NCI-H524 (cell line): ENCODE measurements around the gene IGLL1.
"Not testable (repeated sequence)": the region's sequence is repeated elsewhere in the genome, so short reads cannot be mapped to it uniquely, and the experiment has no call there.

Experiments used
- DNase-seq, 2 experiments: peaks; one replicate each; lab custom pipeline; 2025; lab: John Stamatoyannopoulos, UW

Gene IGLL1

GRCh38 chr22:23539839-23540198 lies 40.3 kb downstream of the IGLL1 start:
- DNase-seq = not testable (repeated sequence)

- DNase-seq = peak; percentile 70 to 88
Measured at GRCh38 chr22:23539135-23539838, 40.8 kb downstream of the IGLL1 start.

GRCh38 chr22:23538696-23539030 lies 41.4 kb downstream of the IGLL1 start:
- DNase-seq = not testable (repeated sequence)

- DNase-seq = not testable (repeated sequence)
Measured at GRCh38 chr22:23537830-23538695, 42.0 kb downstream of the IGLL1 start.

- DNase-seq = no peak
Measured at GRCh38 chr22:23537416-23537815, 42.7 kb downstream of the IGLL1 start.

- no peak for DNase-seq
Measured at GRCh38 chr22:23536821-23537345, 43.2 kb downstream of the IGLL1 start.

- DNase-seq = peak in 1 of 2 experiments; percentile 64
Measured at GRCh38 chr22:23535790-23536661, 44.1 kb downstream of the IGLL1 start.

- no peak for DNase-seq
Measured at GRCh38 chr22:23534851-23535717, 45.0 kb downstream of the IGLL1 start.

GRCh38 chr22:23534201-23534850 lies 45.8 kb downstream of the IGLL1 start:
- DNase-seq = no peak

GRCh38 chr22:23533771-23534191 lies 46.3 kb downstream of the IGLL1 start:
- no peak for DNase-seq

GRCh38 chr22:23533328-23533762 lies 46.7 kb downstream of the IGLL1 start:
- peak in 1 of 2 experiments; percentile 62 for DNase-seq

- DNase-seq = no peak
Measured at GRCh38 chr22:23532731-23533130, 47.4 kb downstream of the IGLL1 start.

GRCh38 chr22:23531966-23532705 lies 48.0 kb downstream of the IGLL1 start:
- no peak for DNase-seq

GRCh38 chr22:23531283-23531956 lies 48.7 kb downstream of the IGLL1 start:
- DNase-seq = no peak

- DNase-seq = no peak
Measured at GRCh38 chr22:23530766-23531282, 49.3 kb downstream of the IGLL1 start.

GRCh38 chr22:23530106-23530505 lies 50.0 kb downstream of the IGLL1 start:
- DNase-seq = no peak

GRCh38 chr22:23529166-23530103 lies 50.7 kb downstream of the IGLL1 start:
- no peak for DNase-seq
